Ureter (tissue), 1 donor: ENCODE measurements around the gene SPOCK3. TPM values are rescaled to one million over a fixed set of nuclear protein-coding genes. Genes with fewer than 3 reads are reported as not detected.
A peak's percentile ranks its signal among the peaks of the same experiment; 100 is the strongest.
"Not testable (repeated sequence)": the region's sequence is repeated elsewhere in the genome, so short reads cannot be mapped to it uniquely, and the experiment has no call there.

Experiments used
- DNase-seq: peaks from one replicate; pipeline ENCODE4 v3.0.0-alpha.2; 2020; ENCODE audit warnings: low spot score
- total RNA-seq: library from RNA; stranded (reverse); gene quantifications from one replicate; pipeline ENCODE4 v1.2.4, GENCODE V29; 2023
- donor health status: DM: yes; HTN: yes; CAD: no.

SPOCK3 gene
- total RNA-seq: 5.1 TPM

GRCh38 chr4:167234316-167234881, at the start of gene SPOCK3:
SPOCK3 (minus strand) TSS chr4:167234494.
- peak; percentile 44 for DNase-seq

GRCh38 chr4:167282171-167282864, 48.0 kb upstream of the SPOCK3 start:
- no peak for DNase-seq

GRCh38 chr4:167281545-167281944, 47.3 kb upstream of the SPOCK3 start:
- DNase-seq: not testable (repeated sequence)

GRCh38 chr4:167274351-167274750, 40.1 kb upstream of the SPOCK3 start:
- no peak for DNase-seq

GRCh38 chr4:167265231-167265630, 30.9 kb upstream of the SPOCK3 start:
- DNase-seq: no peak

- no peak for DNase-seq
These were observed 14.0 kb upstream of the SPOCK3 start for GRCh38 chr4:167248271-167248670.

- no peak for DNase-seq
These were observed 5.3 kb upstream of the SPOCK3 start for GRCh38 chr4:167239627-167240026.

- DNase-seq: no peak
These were observed 3.9 kb upstream of the SPOCK3 start for GRCh38 chr4:167238226-167238625.

GRCh38 chr4:167233685-167234315, 494 bp downstream of the SPOCK3 start:
- DNase-seq: no peak

GRCh38 chr4:167232805-167233684, 1.2 kb downstream of the SPOCK3 start:
- DNase-seq: no peak

GRCh38 chr4:167230744-167231143, 3.5 kb downstream of the SPOCK3 start:
- DNase-seq: no peak

- DNase-seq: no peak
These were observed 12.2 kb downstream of the SPOCK3 start for GRCh38 chr4:167222099-167222498.

GRCh38 chr4:167221084-167221483, 13.2 kb downstream of the SPOCK3 start:
- no peak for DNase-seq

GRCh38 chr4:167218022-167218608, 16.2 kb downstream of the SPOCK3 start:
- no peak for DNase-seq

- DNase-seq: no peak
These were observed 17.5 kb downstream of the SPOCK3 start for GRCh38 chr4:167216783-167217182.

GRCh38 chr4:167210166-167210565, 24.1 kb downstream of the SPOCK3 start:
- no peak for DNase-seq

GRCh38 chr4:167196344-167197012, 37.8 kb downstream of the SPOCK3 start:
- DNase-seq: no peak

GRCh38 chr4:167190379-167190778, 43.9 kb downstream of the SPOCK3 start:
- no peak for DNase-seq

- DNase-seq: no peak
These were observed 48.8 kb downstream of the SPOCK3 start for GRCh38 chr4:167185465-167185864.

GRCh38 chr4:167183036-167183435, 51.3 kb downstream of the SPOCK3 start:
- no peak for DNase-seq

GRCh38 chr4:167177925-167178324, 56.4 kb downstream of the SPOCK3 start:
- DNase-seq: no peak
